NCI-H526 (cell line): ENCODE results near the gene TIMM29.
A peak's percentile ranks its signal among the peaks of the same experiment; 100 is the strongest.

Experiments
- DNase-seq, 2 experiments: peaks; one replicate each; lab custom pipeline; 2025; lab: John Stamatoyannopoulos, UW

Gene TIMM29

DNA sequence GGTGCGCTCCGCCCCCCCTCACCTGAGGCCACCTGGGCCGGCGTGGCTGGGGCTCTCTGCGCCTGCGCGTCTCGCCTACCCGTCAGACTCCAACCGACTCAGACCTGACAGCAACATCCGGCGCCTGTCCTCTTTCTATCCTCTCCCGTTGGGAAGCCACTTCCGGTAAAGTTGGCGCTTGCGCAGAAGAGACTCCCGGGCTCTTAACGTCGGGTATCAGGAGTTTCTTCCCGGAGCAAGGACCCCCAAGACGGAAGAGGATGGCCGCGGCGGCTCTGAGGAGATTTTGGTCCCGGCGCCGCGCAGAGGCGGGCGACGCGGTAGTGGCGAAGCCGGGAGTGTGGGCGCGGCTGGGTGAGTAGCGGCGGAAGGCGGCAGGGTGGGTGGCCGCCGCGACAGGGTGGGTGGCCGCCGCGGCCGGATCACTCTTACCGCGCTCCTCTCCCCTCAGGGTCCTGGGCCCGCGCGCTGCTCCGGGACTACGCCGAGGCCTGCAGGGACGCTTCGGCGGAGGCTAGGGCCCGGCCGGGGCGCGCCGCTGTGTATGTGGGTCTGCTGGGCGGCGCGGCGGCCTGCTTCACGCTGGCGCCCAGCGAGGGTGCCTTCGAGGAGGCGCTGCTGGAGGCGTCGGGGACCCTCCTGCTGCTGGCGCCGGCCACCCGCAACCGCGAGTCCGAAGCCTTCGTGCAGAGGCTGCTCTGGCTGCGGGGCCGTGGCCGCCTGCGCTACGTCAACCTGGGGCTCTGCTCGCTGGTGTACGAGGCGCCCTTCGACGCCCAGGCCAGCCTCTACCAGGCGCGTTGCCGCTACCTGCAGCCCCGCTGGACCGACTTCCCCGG lies at the start of gene TIMM29, which contains the start of gene YIPF2:
Gene TIMM29, plus strand, starts transcription at position 249 of the 839 bp plus-strand sequence. Its CDS starts 12 bp downstream, at position 261.
Gene YIPF2, minus strand, starts transcription at position 77 of the 839 bp plus-strand sequence. CDS start 229 bp downstream, outside the sequence.
- peak; percentile 94 to 96 for DNase-seq

- no peak for DNase-seq
These were observed 47.1 kb upstream of the TIMM29 start for GRCh38 chr19:10881403-10882107.

- DNase-seq = no peak
These were observed 46.5 kb upstream of the TIMM29 start for GRCh38 chr19:10882108-10882457.

GRCh38 chr19:10884274-10884673 lies 44.3 kb upstream of the TIMM29 start:
- DNase-seq = no peak

GRCh38 chr19:10885201-10886169 lies 43.1 kb upstream of the TIMM29 start:
- DNase-seq = no peak

DNA sequence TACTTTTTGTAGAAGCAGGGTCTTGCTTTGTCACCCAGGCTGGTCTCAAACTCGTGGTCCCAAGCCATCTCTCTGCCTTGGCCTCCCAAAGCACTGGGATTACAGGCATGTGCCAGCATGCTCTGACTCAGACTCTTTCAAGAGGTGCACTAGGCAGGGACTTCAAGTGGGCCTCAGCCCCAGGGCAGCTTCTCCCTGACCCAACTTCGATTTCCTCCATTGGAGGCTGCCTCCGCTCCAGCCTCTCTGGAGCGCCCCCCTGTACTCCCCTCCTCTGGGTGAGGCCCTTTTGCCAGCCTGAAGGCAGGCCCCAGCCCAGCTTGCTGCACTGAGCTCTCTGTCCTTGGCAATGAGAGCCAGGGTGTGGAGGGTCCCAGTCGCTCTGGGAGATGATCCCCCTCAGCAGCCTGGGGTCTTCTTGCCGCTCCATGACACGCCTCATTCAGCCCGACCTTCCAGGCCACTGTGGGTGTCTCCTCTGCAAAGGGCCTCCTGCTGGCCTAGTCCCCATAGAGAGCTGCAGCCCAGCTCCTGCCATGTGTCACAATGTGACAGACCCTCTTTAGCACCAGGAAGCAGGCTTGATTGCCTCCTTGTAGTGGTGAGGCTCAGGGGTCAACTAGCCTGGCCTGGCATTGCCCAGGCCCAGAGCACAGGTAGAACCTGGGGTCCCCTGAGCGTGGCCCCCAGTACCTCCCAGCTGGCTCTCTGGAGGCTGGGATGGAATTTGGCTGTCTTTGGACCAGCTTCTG lies 40.8 kb upstream of the TIMM29 start:
- peak in 1 of 2 experiments; percentile 32 for DNase-seq

GRCh38 chr19:10888421-10888866 lies 40.2 kb upstream of the TIMM29 start:
- peak; percentile 91 to 95 for DNase-seq

- no peak for DNase-seq
These were observed 38.7 kb upstream of the TIMM29 start for GRCh38 chr19:10889880-10890279.

GRCh38 chr19:10891405-10892086 lies 37.1 kb upstream of the TIMM29 start:
- peak; percentile 38 to 69 for DNase-seq

GRCh38 chr19:10892256-10892655 lies 36.4 kb upstream of the TIMM29 start:
- DNase-seq = peak in 1 of 2 experiments; percentile 27

DNA sequence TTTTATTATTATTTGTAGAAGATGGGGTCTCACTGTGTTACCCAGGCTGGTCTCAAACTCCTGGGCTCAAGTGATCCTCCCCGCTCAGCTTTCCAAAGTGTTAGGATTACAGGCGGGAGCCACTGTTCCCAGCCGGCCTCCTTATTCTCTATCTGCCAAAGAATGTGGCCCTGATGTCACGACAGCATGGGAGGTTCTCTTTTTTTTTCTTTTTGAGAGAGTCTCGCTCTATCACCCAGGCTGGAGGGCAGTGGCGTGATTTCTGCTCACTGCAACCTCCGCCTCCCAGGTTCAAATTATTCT lies 33.7 kb upstream of the TIMM29 start:
- DNase-seq = no peak

DNA sequence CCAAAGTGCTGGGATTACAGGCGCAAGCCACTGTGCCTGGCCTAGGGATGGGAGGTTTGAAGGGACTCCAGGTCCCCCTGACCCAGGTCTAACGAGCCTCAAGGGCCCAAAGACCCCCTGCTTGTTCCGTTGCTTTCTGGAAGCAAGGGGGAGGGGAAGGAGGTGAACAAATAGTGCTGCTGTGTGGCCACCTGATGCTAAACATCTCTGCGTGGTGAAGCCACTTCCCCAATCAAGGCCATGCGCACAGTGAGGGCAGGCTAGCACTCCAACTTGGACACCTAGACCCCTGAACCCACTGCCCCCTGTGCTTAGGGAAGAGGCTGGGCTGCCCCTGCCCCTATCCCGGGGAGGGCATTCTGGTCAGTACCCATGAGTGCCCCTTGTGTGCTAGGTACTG lies 33.2 kb upstream of the TIMM29 start:
- no peak for DNase-seq

DNA sequence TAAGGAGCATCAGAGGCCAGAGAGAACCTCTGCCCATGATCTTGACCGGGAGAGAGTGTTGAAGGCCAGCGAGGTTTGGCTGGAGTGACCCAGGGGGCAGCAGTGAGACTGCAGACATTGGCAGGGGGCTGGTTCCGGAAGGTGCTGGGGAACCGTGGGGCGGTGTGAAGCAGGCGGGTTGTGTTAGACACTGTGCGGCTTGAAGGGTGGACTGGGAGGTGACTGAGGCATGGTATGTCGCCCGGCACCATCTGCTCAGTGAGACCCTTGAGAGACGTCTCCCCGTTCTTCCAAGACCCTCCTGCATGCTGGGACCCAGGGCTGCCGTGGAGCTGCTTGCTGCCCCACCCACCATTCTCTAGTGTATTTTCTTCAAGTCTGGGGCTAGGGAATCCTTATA lies 32.7 kb upstream of the TIMM29 start:
- no peak for DNase-seq

- DNase-seq = peak; percentile 89 to 91
These were observed 31.6 kb upstream of the TIMM29 start for GRCh38 chr19:10896851-10897526.

DNA sequence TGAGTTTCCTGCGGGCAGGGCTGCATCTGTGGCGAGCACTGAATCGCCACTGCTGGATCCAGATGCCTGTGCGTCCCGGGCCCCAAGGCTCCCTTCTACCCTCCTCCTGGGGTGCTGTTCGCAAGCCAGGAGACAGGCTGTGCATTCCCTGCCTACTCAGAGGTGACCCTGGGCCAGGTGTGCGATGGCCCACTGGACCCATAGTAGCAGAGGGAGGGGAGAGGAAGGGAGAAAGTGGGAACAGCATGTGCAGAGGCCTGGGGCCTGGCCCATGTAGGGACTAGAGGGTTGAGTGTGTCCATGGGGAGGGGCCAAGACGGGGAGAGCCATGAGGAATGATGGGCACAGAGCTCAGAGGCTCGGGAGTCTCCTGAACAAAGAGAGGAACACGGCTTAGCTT lies 30.0 kb upstream of the TIMM29 start:
- no peak for DNase-seq

DNA sequence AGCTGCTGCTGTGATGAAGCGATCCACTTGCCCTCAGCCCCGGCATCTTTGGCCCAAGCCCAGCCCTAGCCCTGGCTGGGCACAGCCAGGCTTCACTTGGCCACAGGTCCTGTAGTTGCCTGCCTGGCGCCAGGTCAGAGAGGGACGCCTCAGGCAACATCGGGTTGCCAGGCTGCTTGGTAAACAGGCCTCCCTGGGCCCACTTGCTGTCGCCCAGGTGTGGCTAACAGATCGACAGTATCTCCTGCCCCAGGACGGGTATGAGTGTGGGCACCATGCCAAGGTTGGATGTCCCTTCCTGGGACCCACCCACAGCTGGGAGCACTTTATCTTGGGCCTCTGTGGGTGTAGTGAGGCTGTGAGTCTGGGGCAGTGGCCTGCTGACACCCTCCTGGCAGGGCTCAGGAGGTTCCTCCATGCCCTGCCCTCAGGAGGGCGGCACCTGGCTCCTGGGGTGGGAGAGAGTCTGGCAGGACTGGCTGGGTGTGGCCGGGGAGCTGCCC lies 29.4 kb upstream of the TIMM29 start:
- peak in 1 of 2 experiments; percentile 51 for DNase-seq

- DNase-seq = no peak
These were observed 20.7 kb upstream of the TIMM29 start for GRCh38 chr19:10907925-10908324.

- no peak for DNase-seq
These were observed 20.1 kb upstream of the TIMM29 start for GRCh38 chr19:10908380-10908960.

DNA sequence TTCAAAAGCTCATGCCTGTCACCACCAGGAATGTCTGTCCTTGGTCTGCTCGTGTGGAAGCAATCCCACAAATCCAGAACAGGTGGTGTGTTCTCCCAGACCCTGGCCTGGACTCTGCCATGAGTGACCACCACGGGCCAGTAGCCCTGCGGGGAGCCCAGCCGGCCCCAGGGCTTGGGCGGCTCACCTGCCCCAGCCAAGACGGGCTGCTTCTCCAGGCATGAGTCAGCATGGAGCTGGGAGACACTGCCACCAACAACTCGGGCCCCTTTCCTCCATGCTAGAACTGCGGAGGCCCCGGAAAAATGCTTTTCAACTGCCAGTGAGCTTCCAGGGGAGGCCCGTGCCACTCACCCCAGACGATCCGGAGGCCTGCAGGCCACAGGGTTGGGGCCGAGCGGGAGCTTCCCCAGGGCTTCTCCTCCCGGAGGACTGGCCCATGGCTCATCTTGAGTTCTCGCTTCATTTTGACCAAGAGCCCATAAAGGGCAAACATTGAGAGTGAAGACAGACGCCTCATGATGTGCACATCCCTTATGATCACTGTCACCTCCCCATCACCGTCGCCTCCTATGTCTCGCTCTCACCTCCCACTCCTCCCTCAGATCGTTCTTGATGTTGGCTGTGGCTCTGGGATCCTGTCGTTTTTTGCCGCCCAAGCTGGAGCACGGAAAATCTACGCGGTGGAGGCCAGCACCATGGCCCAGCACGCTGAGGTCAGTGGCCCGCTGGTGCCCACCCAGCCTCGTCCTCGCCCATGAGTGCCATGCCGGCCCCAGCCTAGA lies 16.8 kb upstream of the TIMM29 start:
- no peak for DNase-seq
